Ovary (tissue), 3 donors: ENCODE results near the gene SLC37A4.

Experiments used
- POLR2A ChIP-seq: fragments of 450-650 bp; IDR thresholded peaks from one replicate; pipeline ENCODE4 v1.6.1; 2017; ENCODE audit warnings: antibody characterized with exemption, mild to moderate bottlenecking, moderate library complexity
- TF ChIP-seq, protein P1 (sequence below), 3 donors: fragments of 450-650 bp in 2 of 3; fragments of 200-600 bp in 1 of 3; IDR thresholded peaks; one replicate each; pipeline versions ENCODE4 v1.5.1 to v1.8.0; 2016 to 2022; ENCODE audit warnings: antibody characterized with exemption in 3 of 3, mild to moderate bottlenecking in 1 of 3
- donor health status: DM: no; HTN: no; CAD: no.

DNA sequence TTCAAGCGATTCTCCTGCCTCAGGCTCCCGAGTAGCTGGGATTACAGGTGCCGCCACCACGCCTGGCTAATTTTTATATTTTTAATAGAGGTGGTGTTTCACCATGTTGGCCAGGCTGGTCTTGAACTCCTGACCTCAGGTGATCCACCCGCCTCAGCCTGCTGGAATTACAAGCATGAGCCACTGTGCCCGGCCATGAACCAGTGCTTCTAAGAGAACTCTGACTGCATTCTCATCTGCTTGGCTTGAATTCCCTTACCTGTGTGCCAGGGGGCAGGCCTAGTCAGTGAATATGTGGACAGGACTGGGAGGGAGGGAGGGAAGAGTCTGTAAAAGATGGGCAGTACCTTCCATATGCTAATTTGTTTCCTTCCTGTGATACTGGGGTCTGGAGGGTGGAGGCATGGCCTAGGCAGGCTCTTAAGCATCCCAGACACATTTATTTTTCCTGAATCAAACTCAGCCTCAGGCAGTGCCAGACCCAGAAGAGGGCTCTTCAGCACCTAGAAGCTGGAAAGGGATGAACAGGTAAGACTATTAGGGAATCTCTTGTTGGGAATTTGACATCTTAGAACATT lies 19.1 kb downstream of the SLC37A4 start:
- TF ChIP-seq, protein P1, sequence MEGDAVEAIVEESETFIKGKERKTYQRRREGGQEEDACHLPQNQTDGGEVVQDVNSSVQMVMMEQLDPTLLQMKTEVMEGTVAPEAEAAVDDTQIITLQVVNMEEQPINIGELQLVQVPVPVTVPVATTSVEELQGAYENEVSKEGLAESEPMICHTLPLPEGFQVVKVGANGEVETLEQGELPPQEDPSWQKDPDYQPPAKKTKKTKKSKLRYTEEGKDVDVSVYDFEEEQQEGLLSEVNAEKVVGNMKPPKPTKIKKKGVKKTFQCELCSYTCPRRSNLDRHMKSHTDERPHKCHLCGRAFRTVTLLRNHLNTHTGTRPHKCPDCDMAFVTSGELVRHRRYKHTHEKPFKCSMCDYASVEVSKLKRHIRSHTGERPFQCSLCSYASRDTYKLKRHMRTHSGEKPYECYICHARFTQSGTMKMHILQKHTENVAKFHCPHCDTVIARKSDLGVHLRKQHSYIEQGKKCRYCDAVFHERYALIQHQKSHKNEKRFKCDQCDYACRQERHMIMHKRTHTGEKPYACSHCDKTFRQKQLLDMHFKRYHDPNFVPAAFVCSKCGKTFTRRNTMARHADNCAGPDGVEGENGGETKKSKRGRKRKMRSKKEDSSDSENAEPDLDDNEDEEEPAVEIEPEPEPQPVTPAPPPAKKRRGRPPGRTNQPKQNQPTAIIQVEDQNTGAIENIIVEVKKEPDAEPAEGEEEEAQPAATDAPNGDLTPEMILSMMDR (IDR thresholded peaks at IDR 0.05) = no peak
- TF ChIP-seq POLR2A = no peak
